ENCODE measurements around the gene BCL2L14.

DNA sequence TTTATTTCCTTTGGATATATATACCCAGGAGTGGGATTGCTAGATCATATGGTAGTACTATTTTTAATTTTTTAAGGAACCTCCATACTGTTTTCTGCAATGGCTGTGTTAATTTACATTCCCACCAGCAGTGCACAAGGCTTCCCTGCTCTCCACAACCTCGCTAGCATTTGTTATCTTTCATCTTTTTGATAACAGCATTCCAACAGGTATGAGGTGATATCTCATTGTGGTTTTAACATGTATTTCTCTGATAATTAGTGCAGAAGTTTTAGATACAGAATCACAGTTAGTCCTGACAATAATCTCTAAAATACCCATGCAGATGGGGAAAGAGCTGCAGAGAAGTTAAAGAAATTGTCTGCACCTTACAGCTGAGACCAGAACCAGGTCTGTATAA, 35.5 kb upstream of the BCL2L14 start:
- TF ChIP-seq, protein P1, sequence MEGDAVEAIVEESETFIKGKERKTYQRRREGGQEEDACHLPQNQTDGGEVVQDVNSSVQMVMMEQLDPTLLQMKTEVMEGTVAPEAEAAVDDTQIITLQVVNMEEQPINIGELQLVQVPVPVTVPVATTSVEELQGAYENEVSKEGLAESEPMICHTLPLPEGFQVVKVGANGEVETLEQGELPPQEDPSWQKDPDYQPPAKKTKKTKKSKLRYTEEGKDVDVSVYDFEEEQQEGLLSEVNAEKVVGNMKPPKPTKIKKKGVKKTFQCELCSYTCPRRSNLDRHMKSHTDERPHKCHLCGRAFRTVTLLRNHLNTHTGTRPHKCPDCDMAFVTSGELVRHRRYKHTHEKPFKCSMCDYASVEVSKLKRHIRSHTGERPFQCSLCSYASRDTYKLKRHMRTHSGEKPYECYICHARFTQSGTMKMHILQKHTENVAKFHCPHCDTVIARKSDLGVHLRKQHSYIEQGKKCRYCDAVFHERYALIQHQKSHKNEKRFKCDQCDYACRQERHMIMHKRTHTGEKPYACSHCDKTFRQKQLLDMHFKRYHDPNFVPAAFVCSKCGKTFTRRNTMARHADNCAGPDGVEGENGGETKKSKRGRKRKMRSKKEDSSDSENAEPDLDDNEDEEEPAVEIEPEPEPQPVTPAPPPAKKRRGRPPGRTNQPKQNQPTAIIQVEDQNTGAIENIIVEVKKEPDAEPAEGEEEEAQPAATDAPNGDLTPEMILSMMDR (conservative IDR thresholded peaks at IDR 0.05; ENCODE audit: low read depth, low read length), result no peak
- TF ChIP-seq EZH2 (IDR thresholded peaks at IDR 0.05; ENCODE audit: low read length, unreplicated experiment), result no peak
